HG02852 (cell line): ENCODE results near the gene PRRX2.

Source experiments
- ATAC-seq: cut with Tn5 transposase; IDR thresholded peaks from one replicate; pipeline ENCODE4 v1.9.1; 2021; ENCODE audit warnings: mild to moderate bottlenecking, moderate library complexity; ENCODE audit not compliant: unreplicated experiment

PRRX2 gene

DNA sequence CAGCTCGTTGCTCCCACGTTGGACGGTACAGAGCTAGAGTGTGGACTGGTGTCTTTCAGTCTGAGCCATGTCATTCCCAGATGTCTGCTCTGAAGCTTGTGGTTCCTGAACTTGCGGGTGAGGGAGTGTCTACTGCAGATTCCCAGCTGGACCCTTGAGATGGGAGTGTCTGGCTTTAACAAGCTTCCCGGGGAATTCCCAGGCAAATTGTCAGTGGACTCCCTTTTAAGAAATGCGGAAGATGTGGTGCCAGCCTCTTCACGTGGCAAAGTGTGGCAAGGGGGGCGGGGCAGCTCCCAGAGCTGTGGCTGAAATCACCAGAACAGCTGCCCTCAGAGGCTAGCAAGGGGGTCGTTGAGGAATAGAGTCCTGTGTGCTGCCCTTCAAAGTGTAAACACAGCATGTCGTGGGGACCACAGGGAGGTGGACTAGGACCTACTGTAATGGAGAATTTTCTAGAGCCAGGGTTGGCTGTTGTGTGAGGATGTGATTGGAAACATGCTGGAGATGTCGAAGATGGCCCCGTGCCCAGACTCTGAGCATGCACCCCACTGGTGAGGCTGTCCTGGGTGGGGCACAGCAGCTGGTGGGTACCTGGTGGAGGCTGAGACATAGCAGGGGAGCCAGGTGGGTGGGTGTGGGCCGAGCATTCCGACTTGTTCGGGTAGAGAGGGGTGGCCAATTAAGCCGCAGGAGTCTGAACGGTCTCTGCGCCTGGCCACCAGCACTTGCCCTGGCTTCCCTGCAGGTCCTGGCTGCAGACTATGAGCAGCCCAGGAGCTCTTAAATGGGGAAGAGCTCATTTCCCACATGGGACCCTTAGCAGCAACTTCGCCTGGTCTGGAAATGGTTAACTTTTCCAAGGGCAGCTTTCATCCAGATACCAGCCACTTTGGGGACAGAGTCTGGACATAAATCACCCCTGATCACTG lies 37.4 kb downstream of the PRRX2 start:
- no peak for ATAC-seq

GRCh38 chr9:129703667-129704355 lies 38.4 kb downstream of the PRRX2 start:
- no peak for ATAC-seq

GRCh38 chr9:129704807-129705206 lies 39.4 kb downstream of the PRRX2 start:
- ATAC-seq = no peak

GRCh38 chr9:129708793-129709192 lies 43.3 kb downstream of the PRRX2 start:
- ATAC-seq = no peak

GRCh38 chr9:129709438-129710168 lies 44.2 kb downstream of the PRRX2 start:
- no peak for ATAC-seq

DNA sequence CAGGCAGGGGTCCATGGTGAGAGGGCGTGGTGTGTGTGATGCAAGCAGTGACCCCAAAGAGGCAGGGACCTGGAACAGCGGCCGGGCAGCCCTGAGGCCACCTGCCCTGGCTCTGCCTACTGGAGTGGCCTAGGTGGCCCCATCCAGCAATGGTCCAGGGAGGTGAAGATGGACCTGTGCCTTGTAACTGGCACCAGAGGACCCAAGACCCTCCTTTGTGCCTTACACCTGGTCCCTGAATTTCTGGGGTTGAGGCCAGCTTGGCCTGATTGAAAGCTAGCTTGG lies 44.7 kb downstream of the PRRX2 start:
- no peak for ATAC-seq

DNA sequence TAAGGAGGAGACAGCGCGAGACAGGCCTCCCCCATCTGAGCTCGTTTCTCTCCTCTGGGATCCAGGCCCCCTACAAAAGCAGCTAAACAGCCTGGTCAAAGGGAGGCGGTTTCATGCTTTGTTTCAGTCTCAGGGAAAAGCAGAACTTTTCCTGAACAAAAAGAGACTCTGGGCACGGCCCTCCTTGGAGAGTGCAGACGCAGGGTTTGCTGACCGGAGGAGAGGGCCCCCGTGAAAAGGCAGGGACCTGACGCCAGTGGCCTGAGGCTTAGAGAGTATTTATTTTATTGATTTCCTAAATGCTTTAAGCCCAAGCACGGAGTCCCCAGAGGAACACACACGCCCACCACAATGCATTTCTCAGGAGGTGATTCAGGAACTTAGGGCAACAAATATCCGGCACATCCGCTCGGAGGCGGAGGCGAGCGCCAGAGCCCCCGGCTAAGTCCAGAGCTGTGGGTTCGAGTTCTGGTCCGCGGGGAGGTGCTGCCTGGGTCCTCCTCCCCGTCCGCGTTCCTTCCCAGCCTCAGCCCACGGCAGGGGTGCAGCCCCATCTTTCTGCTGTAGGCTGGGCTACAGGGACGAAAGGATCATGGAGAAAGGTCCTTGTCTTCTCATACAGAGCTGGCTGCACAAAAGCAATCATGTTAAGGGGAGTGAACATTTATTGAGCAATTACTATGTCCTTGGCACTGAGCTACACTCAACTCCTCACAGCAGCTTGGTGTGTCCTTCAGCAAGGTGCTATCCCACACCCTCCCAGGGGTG lies 47.4 kb downstream of the PRRX2 start:
- no peak for ATAC-seq

- ATAC-seq = no peak
These were observed 47.9 kb downstream of the PRRX2 start for GRCh38 chr9:129713402-129713679.

- ATAC-seq = no peak
These were observed 49.1 kb downstream of the PRRX2 start for GRCh38 chr9:129714511-129715061.

GRCh38 chr9:129716091-129716490 lies 50.6 kb downstream of the PRRX2 start:
- no peak for ATAC-seq

GRCh38 chr9:129717991-129718390 lies 52.5 kb downstream of the PRRX2 start:
- no peak for ATAC-seq

DNA sequence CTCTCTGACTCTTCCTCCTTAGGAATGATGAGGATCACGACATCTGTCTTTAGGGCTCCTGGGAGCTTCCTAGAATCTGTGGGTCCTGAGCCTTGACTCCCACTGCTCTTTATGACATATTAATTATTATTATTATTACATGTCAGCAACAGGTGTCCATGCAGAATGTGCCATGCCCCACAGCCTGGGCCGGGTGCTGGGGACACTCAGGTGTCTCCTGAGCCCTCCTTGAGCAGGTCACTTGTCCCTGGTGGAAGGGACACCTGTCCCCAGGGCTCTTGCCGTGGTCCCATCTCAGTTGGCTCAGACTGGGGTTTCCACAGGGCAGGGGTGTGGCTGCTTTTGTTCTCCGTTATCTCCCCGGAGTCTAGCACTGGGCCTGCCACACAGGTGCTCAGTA lies 53.2 kb downstream of the PRRX2 start:
- no peak for ATAC-seq

DNA sequence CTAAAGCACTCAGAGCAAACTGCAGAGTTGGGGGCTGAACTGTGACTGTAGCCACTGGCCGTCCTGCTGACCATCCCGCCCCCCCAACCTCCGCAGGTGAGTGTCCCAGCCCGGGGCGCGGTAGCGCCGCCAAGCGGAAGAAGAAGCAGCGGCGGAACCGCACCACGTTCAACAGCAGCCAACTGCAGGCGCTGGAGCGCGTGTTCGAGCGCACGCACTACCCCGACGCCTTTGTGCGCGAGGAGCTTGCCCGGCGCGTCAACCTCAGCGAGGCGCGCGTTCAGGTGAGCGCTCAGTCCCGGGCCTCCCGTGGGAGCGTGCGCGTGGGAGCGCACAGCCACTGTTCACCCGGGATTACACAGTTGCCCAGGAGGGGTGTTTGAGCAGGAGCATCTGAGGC lies 53.7 kb downstream of the PRRX2 start:
- ATAC-seq = no peak

- no peak for ATAC-seq
These were observed 54.9 kb downstream of the PRRX2 start for GRCh38 chr9:129720181-129720864.

DNA sequence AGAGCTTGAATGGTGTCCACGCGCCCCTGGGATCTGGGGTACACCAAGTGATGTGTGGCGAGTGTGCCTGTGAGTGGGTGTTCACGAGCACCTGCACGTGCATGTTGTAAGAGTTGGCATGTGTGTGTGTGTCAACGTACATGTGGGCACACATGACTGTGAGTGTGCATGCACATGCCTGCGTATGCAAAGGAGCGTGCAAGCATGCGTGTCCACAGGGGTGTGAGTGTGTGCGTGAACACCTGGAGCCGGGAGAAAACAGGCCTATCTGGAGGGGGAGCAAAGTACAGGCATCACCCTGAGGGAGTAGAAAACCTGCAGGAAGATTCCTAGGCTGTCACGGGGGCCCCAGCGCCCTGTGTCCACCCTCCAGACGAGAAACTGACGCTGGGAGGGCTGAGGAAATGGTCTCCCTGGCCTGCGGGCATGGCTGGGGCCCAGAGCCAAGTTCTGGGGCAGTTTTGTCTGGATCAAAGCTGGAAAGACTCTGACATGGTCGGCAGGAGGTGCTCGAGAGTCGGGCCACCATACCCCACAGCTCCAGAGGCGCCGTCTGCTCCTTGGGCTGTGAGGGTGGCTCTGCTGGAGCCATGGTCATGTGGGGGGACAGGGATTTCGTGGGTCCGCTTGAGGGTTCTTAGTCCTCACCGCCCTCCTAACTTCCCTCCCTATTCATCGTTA lies 55.6 kb downstream of the PRRX2 start:
- ATAC-seq = no peak

DNA sequence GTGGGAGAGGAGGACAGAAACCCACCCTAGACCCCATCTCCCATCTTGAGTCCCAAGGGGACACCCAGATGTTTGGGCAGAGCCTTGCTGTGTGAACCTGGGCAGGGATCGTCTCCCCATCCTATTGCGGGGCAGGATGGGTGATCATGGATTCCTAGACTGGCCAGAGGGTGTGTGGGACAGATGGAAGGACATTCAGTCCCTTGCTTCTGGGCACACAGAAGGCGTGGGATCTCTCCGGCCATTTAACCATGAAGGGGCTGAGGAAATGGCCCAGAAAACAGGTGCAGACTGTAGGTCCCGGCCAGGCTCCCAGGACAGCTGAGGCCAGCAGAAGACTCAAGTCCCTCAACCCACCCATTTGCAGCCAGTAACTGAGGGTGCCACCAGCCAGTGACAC lies 57.5 kb downstream of the PRRX2 start:
- ATAC-seq = no peak

DNA sequence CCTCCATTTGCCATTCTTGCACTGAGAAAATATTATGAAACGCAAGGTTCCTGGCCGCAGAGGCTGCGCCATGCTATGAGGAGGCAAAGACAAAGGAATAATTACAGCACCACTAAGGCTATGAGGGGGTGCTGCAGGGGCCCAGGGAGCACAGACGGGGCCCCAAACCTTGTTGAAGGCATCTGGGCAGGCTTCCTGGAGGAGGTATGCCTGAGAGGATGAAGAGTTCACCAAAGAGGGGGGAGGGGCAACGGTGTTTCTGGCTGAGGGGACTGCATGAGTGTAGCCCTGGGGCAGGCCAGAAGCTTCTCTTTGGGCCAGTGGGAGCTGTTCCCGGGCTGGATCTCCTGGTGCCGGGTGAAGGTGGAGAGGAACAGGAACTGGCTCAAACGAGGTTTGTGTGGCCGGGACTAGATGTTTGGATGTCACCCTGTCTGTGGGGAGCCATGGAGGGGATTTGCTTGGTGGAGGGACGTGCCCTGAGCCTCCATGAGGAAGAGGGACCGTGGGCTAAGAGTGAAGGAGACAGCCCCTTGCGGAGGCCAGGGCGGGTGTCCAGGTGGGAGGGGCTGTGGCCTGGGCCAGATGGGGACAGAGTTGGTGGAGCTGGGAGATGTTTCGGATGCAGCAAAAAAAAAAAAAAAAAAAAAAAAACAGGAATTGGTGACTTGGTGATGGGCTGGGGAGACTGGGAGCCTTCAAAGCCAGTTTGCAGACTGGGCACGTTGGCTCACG lies 59.2 kb downstream of the PRRX2 start:
- ATAC-seq = no peak

DNA sequence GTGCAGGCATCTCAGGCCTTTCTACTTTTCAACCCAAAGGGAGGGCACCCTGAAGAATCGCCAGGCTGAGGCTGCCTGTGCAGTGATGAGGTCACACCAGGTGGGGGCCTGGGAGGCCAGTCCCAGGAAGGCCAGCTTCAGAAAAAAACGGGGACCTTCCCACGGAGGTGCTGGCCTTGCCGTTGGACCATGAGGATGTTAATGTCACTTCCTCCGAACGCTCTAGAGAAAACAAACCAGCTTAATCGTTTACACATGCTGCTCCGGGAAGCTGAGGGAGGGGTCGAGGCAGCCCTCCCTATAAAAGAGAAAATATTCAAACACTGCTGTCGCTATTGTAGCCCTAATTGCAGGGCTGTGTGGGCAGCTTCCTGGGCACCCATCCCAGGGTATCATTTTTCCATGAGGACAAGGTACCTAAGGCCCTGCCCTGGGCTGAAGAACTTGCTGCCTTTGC lies 60.4 kb downstream of the PRRX2 start:
- no peak for ATAC-seq
